Astrocyte of the spinal cord (primary cell): ENCODE results near the gene SLC12A9.

Experiments used
- DNase-seq: peaks from one replicate; pipeline ENCODE4 v3.0.0; 2011; ENCODE audit warnings: low read depth, low spot score
- H3K4me3 ChIP-seq: 2 replicates; pipeline ENCODE4 v1.5.1; 2011; ENCODE audit warnings: low read depth, mild to moderate bottlenecking, low read length, moderate library complexity
- in situ Hi-C: cut with HindIII; loops from 2 replicates; pipeline ENCODE4 v1.10.0; 2017; ENCODE audit warnings: low sequenced_read_pairs
- TF ChIP-seq, protein P1 (sequence below): IDR thresholded peaks from 2 replicates; pipeline ENCODE4 v1.5.1; 2012; ENCODE audit warnings: low read depth, mild to moderate bottlenecking, low read length, inconsistent platforms

SLC12A9 gene

DNA sequence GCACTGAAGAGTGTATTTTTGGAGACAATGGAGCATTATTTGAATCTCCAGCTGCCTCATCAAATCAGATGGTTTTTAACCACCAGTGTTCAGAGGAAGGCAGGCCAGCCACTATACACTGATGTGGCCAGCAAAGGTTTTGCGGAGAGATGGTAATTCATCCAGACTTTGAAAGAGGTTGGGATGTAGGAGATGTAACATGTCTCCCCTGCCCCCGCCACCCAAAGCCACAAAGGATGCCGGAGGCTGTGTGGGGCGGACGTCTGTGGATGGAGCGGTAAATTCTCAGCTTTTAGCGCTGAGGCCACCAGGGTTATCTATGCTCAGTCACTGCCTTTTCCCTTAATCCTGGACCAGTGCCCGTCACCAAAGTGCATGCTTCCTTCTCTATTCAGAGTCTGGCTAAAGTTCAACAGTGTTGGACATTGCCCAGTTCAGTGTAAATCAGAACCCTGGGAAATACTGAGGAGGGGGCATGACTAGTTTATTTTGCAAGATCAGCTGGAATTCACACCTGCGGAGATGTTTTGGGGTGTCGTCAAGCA lies 11.0 kb downstream of the SLC12A9 start:
- H3K4me3 ChIP-seq: no peak overlapping the region
- in situ Hi-C loops: no loop called here
- TF ChIP-seq, protein P1, sequence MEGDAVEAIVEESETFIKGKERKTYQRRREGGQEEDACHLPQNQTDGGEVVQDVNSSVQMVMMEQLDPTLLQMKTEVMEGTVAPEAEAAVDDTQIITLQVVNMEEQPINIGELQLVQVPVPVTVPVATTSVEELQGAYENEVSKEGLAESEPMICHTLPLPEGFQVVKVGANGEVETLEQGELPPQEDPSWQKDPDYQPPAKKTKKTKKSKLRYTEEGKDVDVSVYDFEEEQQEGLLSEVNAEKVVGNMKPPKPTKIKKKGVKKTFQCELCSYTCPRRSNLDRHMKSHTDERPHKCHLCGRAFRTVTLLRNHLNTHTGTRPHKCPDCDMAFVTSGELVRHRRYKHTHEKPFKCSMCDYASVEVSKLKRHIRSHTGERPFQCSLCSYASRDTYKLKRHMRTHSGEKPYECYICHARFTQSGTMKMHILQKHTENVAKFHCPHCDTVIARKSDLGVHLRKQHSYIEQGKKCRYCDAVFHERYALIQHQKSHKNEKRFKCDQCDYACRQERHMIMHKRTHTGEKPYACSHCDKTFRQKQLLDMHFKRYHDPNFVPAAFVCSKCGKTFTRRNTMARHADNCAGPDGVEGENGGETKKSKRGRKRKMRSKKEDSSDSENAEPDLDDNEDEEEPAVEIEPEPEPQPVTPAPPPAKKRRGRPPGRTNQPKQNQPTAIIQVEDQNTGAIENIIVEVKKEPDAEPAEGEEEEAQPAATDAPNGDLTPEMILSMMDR: no peak
- peak; percentile 58 for DNase-seq

DNA sequence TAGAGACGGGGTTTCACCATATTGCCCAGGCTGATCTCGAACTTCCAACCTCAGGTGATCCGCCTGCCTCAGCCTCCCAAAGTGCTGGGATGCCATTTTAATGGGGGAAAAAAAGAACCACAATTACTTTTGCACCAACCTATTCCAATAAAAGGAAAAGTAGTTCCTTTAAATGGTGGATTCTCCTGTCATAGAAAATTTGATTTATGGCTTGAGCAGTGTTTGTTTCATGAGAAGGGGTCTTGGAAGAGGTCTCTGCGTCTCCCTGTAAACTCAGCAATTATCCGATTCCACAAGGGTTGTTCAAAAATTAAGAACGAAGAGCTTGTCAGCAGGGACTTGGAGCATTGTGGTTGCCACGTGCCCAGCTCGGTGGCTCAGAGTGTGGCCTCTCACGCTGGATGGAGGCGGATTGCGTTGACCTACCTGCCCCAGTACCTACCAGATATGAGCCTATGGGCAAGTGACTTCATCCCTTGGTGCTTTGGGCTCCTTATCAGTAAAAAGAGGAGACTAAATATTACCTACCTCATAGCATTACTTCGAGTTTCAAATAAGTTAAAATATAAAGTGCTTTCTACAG lies 11.8 kb downstream of the SLC12A9 start:
- TF ChIP-seq, protein P1: no peak
- in situ Hi-C loops: no loop called here
- no peak for DNase-seq
- no peak overlapping the region for H3K4me3 ChIP-seq

DNA sequence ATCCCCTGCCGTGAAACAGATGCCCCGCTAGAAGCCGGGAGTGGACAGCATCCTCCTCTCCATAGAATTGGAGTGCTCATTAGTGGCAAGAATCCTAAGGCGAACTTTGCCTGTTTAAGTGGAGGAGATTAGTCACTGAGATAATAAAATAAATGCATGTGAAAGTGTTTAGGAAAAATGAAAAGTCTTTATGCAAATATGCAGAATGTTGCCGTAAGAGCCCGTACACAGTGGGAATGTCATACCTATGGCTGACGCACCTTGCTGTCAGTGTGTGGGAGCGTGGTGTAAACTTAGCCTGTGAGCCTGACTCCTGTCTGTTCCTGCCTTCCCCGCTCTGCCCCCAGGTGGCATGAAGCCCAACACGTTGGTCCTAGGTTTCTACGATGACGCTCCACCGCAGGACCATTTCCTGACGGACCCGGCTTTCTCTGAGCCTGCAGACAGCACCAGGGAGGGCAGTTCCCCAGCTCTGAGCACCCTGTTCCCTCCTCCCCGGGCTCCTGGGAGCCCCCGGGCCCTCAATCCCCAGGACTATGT lies 12.9 kb downstream of the SLC12A9 start:
- in situ Hi-C loops: no loop called here
- DNase-seq: peak; percentile 47

DNA sequence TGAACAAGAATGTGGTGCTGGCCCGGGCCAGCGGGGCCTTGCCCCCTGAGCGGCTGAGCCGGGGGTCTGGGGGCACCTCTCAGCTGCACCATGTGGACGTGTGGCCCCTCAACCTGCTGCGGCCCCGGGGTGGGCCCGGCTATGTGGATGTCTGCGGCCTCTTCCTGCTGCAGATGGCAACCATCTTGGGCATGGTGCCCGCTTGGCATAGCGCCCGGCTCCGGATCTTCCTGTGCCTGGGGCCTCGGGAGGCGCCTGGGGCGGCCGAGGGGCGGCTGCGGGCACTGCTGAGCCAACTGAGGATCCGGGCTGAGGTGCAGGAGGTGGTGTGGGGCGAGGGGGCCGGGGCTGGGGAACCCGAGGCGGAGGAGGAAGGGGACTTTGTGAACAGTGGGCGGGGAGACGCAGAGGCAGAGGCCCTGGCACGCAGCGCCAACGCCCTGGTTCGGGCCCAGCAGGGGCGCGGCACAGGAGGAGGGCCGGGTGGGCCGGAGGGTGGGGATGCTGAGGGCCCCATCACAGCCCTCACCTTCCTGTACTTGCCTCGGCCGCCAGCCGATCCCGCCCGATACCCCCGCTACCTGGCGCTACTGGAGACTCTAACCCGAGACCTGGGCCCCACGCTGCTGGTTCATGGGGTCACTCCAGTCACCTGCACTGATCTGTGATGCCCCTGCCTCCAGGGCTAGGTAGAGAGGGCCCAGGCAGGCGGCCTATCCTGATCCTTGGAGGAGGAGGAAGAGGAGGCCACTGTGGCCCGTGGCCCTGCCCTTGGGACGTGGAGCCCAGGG lies 13.6 kb downstream of the SLC12A9 start:
- in situ Hi-C loops: no loop called here
- DNase-seq: peak; percentile 50

More for the DNA sequence above, 12.9 kb downstream of the SLC12A9 start:
- no peak overlapping the region for H3K4me3 ChIP-seq
- TF ChIP-seq, protein P1: no peak

DNA sequence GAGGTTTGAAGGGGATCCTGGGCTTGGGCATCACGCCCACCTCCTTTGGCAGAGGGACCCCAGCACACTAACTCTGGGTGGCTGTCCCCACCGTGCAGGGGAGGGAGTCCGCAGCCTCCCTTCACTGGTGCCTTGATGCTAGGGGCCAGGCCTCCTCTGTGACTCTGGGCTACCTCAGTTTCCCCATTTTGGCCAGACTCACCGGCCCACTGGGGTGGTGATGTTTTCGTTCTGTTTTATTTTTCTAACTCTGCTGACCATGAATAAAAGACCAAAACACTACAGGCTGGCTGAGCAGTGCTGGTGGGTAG lies 14.2 kb downstream of the SLC12A9 start:
- in situ Hi-C loops: no loop called here
- DNase-seq: no peak
- H3K4me3 ChIP-seq: peak overlapping the region; percentile 93
- TF ChIP-seq, protein P1: no peak

More for the DNA sequence above, 13.6 kb downstream of the SLC12A9 start:
- H3K4me3 ChIP-seq: no peak overlapping the region
- TF ChIP-seq, protein P1: no peak

DNA sequence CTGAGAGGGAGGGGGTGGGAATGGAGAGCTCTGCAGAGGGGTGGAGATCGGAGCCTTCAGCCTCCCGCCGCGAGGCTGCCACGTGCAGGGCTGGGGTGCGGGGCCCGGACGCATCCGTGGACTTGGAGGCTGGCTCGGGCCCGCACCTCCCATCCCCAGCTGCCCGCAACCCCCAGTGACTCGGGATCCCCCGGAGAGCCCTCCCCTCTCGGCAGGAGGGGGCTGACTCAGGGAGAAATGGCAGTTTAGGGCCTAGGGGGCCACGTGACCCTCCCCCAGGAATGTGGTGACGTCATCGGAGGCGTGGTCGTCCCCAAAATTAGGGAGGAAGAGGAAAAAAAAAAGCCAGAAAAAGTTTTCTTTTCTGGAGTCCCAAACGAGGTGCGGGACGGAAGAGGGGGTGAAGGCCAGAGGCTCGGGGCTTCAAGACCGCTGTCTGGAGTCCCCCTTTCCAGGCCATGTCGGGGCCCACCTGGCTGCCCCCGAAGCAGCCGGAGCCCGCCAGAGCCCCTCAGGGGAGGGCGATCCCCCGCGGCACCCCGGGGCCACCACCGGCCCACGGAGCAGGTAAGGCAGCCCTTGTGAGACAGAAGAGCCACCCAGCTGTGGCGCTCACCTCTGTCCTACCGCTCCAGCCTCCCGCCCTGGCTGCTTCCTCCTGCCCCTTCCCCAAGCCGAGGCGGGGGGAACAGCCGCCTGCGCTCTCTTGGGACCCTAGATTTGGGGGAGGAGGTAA lies 14.7 kb downstream of the SLC12A9 start, which contains the start of gene TRIP6:
TSS of gene TRIP6 (plus strand) at position 348 of the 736 bp plus-strand sequence. CDS start at position 459, 111 bp downstream.
- peak; percentile 96 for DNase-seq
- TF ChIP-seq, protein P1: no peak
- H3K4me3 ChIP-seq: peak within 1 kb of the TSS; percentile 93
- in situ Hi-C loops: no loop called here
